Activated T-cell treated with anti-CD3 and anti-CD28 coated beads, Interleukin-2, amount 50 U/mL, for 48 hours (primary cell): ENCODE results near the gene ZNF330.
"Not testable (repeated sequence)": the region's sequence is repeated elsewhere in the genome, so short reads cannot be mapped to it uniquely, and the experiment has no call there.

Experiments
- DNase-seq, 2 experiments: peaks; one replicate each; pipeline ENCODE4 v3.0.0-alpha.2; 2020

The ZNF330 gene

GRCh38 chr4:141220691-141221659 is at the start of gene ZNF330:
Gene ZNF330 (plus strand): TSS chr4:141220895. CDS start chr4:141222372, 1,477 bp downstream.
- peak; percentile 95 to 97 for DNase-seq

- DNase-seq, result no peak
Measured at GRCh38 chr4:141174457-141174856, 46.2 kb upstream of the ZNF330 start.

- DNase-seq, result no peak
Measured at GRCh38 chr4:141177171-141177570, 43.5 kb upstream of the ZNF330 start.

- no peak for DNase-seq
Measured at GRCh38 chr4:141179474-141180373, 41.0 kb upstream of the ZNF330 start.

GRCh38 chr4:141180991-141181761 is 39.5 kb upstream of the ZNF330 start:
- DNase-seq, result no peak

- DNase-seq, result not testable (repeated sequence)
Measured at GRCh38 chr4:141183491-141183890, 37.2 kb upstream of the ZNF330 start.

- DNase-seq, result no peak
Measured at GRCh38 chr4:141192564-141192963, 28.1 kb upstream of the ZNF330 start.

- DNase-seq, result no peak
Measured at GRCh38 chr4:141193516-141194034, 27.1 kb upstream of the ZNF330 start.

- no peak for DNase-seq
Measured at GRCh38 chr4:141195095-141195707, 25.5 kb upstream of the ZNF330 start.

- no peak for DNase-seq
Measured at GRCh38 chr4:141196227-141196933, 24.3 kb upstream of the ZNF330 start.

- DNase-seq, result no peak
Measured at GRCh38 chr4:141207961-141208360, 12.7 kb upstream of the ZNF330 start.

GRCh38 chr4:141210168-141210567 is 10.5 kb upstream of the ZNF330 start:
- DNase-seq, result no peak

GRCh38 chr4:141213550-141213991 is 7.1 kb upstream of the ZNF330 start:
- DNase-seq, result no peak

- DNase-seq, result no peak
Measured at GRCh38 chr4:141215030-141215429, 5.7 kb upstream of the ZNF330 start.

GRCh38 chr4:141216002-141216761 is 4.5 kb upstream of the ZNF330 start:
- no peak for DNase-seq

- no peak for DNase-seq
Measured at GRCh38 chr4:141220271-141220670, 424 bp upstream of the ZNF330 start.

- DNase-seq, result no peak
Measured at GRCh38 chr4:141223418-141223817, 2.7 kb downstream of the ZNF330 start.

GRCh38 chr4:141227280-141227679 is 6.6 kb downstream of the ZNF330 start:
- DNase-seq, result not testable (repeated sequence)

GRCh38 chr4:141229408-141230101 is 8.9 kb downstream of the ZNF330 start:
- DNase-seq, result no peak

GRCh38 chr4:141233673-141234072 is 13.0 kb downstream of the ZNF330 start:
- DNase-seq, result no peak
